ENCODE results near the gene TMEM239. TPM values are rescaled to one million over a fixed set of nuclear protein-coding genes. Genes with fewer than 3 reads are reported as not detected.

TMEM239 gene
- polyA plus RNA-seq, 1 of the 3 experiments (the other 2 are of a cell fraction) = 0.02 TPM

GRCh38 chr20:2798095-2798805 is 17.9 kb upstream of the TMEM239 start:
- H3K9me2 ChIP-seq = no peaks in the 10 kb centered on the region
- peaks cover 0 to 19% of the 10 kb centered on the region in 2 experiments for H3K36me3 ChIP-seq (replicated peaks in 1 of 2; ENCODE audit: control insufficient read depth in 1 of 2, insufficient read depth in 2 of 2, low read length in 1 of 2)
- no peak for TF ChIP-seq YY1 (IDR thresholded peaks at IDR 0.05; ENCODE audit: low read depth)
- TF ChIP-seq RAD21 (IDR thresholded peaks at IDR 0.05; ENCODE audit: low read length) = no peak
- TF ChIP-seq, protein P1, sequence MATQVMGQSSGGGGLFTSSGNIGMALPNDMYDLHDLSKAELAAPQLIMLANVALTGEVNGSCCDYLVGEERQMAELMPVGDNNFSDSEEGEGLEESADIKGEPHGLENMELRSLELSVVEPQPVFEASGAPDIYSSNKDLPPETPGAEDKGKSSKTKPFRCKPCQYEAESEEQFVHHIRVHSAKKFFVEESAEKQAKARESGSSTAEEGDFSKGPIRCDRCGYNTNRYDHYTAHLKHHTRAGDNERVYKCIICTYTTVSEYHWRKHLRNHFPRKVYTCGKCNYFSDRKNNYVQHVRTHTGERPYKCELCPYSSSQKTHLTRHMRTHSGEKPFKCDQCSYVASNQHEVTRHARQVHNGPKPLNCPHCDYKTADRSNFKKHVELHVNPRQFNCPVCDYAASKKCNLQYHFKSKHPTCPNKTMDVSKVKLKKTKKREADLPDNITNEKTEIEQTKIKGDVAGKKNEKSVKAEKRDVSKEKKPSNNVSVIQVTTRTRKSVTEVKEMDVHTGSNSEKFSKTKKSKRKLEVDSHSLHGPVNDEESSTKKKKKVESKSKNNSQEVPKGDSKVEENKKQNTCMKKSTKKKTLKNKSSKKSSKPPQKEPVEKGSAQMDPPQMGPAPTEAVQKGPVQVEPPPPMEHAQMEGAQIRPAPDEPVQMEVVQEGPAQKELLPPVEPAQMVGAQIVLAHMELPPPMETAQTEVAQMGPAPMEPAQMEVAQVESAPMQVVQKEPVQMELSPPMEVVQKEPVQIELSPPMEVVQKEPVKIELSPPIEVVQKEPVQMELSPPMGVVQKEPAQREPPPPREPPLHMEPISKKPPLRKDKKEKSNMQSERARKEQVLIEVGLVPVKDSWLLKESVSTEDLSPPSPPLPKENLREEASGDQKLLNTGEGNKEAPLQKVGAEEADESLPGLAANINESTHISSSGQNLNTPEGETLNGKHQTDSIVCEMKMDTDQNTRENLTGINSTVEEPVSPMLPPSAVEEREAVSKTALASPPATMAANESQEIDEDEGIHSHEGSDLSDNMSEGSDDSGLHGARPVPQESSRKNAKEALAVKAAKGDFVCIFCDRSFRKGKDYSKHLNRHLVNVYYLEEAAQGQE (IDR thresholded peaks at IDR 0.05; ENCODE audit: low read depth, low read length) = no peak
- no peak for TF ChIP-seq MEF2A (IDR thresholded peaks at IDR 0.05; ENCODE audit: borderline replicate concordance, low read depth)
- TF ChIP-seq EP300 (IDR thresholded peaks at IDR 0.05; ENCODE audit: borderline replicate concordance in 1 of 2, low read depth in 1 of 2, low read length in 1 of 2) = no peak
- TF ChIP-seq, protein P2, sequence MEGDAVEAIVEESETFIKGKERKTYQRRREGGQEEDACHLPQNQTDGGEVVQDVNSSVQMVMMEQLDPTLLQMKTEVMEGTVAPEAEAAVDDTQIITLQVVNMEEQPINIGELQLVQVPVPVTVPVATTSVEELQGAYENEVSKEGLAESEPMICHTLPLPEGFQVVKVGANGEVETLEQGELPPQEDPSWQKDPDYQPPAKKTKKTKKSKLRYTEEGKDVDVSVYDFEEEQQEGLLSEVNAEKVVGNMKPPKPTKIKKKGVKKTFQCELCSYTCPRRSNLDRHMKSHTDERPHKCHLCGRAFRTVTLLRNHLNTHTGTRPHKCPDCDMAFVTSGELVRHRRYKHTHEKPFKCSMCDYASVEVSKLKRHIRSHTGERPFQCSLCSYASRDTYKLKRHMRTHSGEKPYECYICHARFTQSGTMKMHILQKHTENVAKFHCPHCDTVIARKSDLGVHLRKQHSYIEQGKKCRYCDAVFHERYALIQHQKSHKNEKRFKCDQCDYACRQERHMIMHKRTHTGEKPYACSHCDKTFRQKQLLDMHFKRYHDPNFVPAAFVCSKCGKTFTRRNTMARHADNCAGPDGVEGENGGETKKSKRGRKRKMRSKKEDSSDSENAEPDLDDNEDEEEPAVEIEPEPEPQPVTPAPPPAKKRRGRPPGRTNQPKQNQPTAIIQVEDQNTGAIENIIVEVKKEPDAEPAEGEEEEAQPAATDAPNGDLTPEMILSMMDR (IDR thresholded peaks at IDR 0.05) = no peak
- no peak for TF ChIP-seq JUND (IDR thresholded peaks at IDR 0.05)
- no peak for TF ChIP-seq NRF1 (IDR thresholded peaks at IDR 0.05; ENCODE audit: low read depth, low read length)
- TF ChIP-seq SIN3A (IDR thresholded peaks at IDR 0.05; ENCODE audit: borderline replicate concordance, low read depth, low read length) = no peak
- TF ChIP-seq GABPA (IDR thresholded peaks at IDR 0.05; ENCODE audit: low read depth) = no peak
- TF ChIP-seq RFX5 (IDR thresholded peaks at IDR 0.05; ENCODE audit: low read length) = no peak
- TF ChIP-seq RXRA (IDR thresholded peaks at IDR 0.05; ENCODE audit: borderline replicate concordance, low read depth) = no peak
- no peak for TF ChIP-seq USF1 (IDR thresholded peaks at IDR 0.05; ENCODE audit: borderline replicate concordance, low read depth)
- TF ChIP-seq MXI1 (IDR thresholded peaks at IDR 0.05; ENCODE audit: low read depth, low read length) = no peak
- no peak for TF ChIP-seq ZBTB33 (IDR thresholded peaks at IDR 0.05; ENCODE audit: borderline replicate concordance, low read depth)
- no peak for TF ChIP-seq SMC3 (IDR thresholded peaks at IDR 0.05; ENCODE audit: low read depth, low read length)
- TF ChIP-seq ELF1 (IDR thresholded peaks at IDR 0.05) = no peak
- no peak for TF ChIP-seq FOSL2 (IDR thresholded peaks at IDR 0.05; ENCODE audit: borderline replicate concordance, low read depth)
- no peak for TF ChIP-seq TEAD4 (IDR thresholded peaks at IDR 0.05; ENCODE audit: borderline replicate concordance, insufficient read depth)
- no peak for TF ChIP-seq PBX3 (IDR thresholded peaks at IDR 0.05)
- no peak overlapping the region for H3K4me3 ChIP-seq (ENCODE audit: low read depth in 2 of 2, low read length in 1 of 2)
- POLR2A ChIA-PET = interaction anchor here (2.9 kb wide), 1 partner anchor 8 kb away, joined by 11 read pairs; no protein-coding TSS in a partner anchor
- H3K9me3 ChIP-seq = no peaks in the 10 kb centered on the region
- H3K79me2 ChIP-seq (ENCODE audit: insufficient read depth) = no peaks in the 10 kb centered on the region
- no peaks in the 10 kb centered on the region for H3K27me3 ChIP-seq (ENCODE audit: insufficient read depth)
- peaks cover 0 to 14% of the 10 kb centered on the region in 2 experiments; a peak in 1 of 4 replicates for H3K4me1 ChIP-seq (ENCODE audit: control insufficient read depth in 1 of 2, insufficient read depth in 2 of 2, low read depth in 1 of 2, low read length in 1 of 2)
- WGBS (ENCODE audit: low lambda C conversion rate) = 80% methylated on average over 12 of the region's 19 CpGs
- no peaks in the 10 kb centered on the region for H4K20me1 ChIP-seq (ENCODE audit: insufficient read depth)
- DNase-seq = no peak
- no peak overlapping the region for H3K27ac ChIP-seq (ENCODE audit: low read depth in 2 of 2, low read length in 1 of 2)
- no peak overlapping the region for H2AFZ ChIP-seq (ENCODE audit: low read depth)
- H3K9ac ChIP-seq = no peak overlapping the region
- CTCF ChIA-PET = interaction anchor here (0.6 to 1.7 kb wide), 2 partner anchors 203 to 1005 kb away, joined by 3 to 6 read pairs; no protein-coding TSS in a partner anchor
- H3F3A ChIP-seq (replicated peaks; ENCODE audit: insufficient read depth) = no peaks in the 10 kb centered on the region
- H3K4me2 ChIP-seq = no peak overlapping the region
